IMR-90 (cell line): ENCODE data around the gene OR52I1. TPM values are rescaled to one million over a fixed set of nuclear protein-coding genes. Genes with fewer than 3 reads are reported as not detected.

ENCODE experiments used
- ATAC-seq: fragments of 200-7000 bp; cut with Tn5 transposase; 2 replicates; pipeline ENCODE4 v1.9.1; 2020; ENCODE audit warnings: low read depth, mild to moderate bottlenecking, moderate library complexity
- BruUV-seq: library from RNA; stranded (reverse); fragments of 400-500 nt; replicated peaks from 2 replicates; lab custom pipeline; 2021; lab: Mats Ljungman, UMichigan
- CTCF ChIA-PET: fragments of 300-600 bp; formaldehyde crosslinking; extraction: SDS; loops from one replicate; lab custom pipeline; 2021; ENCODE audit warnings: antibody characterized with exemption; lab: Yijun Ruan, JAX
- POLR2A ChIA-PET: fragments of 300-600 bp; sonication (Branson Sonifier 250); formaldehyde crosslinking; loops from one replicate; lab custom pipeline; 2022; ENCODE audit warnings: antibody characterized with exemption; ENCODE audit not compliant: unreplicated experiment; lab: Charles Lee
- DNase-seq: peaks from one replicate; pipeline ENCODE4 v3.0.0; 2013
- H2AFZ ChIP-seq: replicated peaks from 2 replicates; pipeline ENCODE3; 2013; ENCODE audit warnings: low read length, mild to moderate bottlenecking; ENCODE audit not compliant: poor library complexity
- H2AK5ac ChIP-seq: 2 replicates; pipeline ENCODE4 v1.6.1; 2013; ENCODE audit warnings: low read depth, low read length, inconsistent platforms
- H2AK9ac ChIP-seq: replicated peaks from 2 replicates; pipeline ENCODE3; 2013; ENCODE audit warnings: mild to moderate bottlenecking, low read depth, low read length, moderate library complexity; ENCODE audit not compliant: poor library complexity
- H2BK120ac ChIP-seq: 2 replicates; pipeline ENCODE4 v1.6.1; 2013; ENCODE audit warnings: low read depth, low read length, inconsistent platforms
- H2BK15ac ChIP-seq: 3 replicates; pipeline ENCODE4 v1.6.1; 2013; ENCODE audit warnings: low read depth, low read length, inconsistent platforms
- H2BK20ac ChIP-seq: 2 replicates; pipeline ENCODE4 v1.6.1; 2013; ENCODE audit warnings: low read depth, mild to moderate bottlenecking, inconsistent platforms, low read length, moderate library complexity
- H2BK5ac ChIP-seq: 2 replicates; pipeline ENCODE4 v1.6.1; 2013; ENCODE audit warnings: mild to moderate bottlenecking, low read depth, low read length, inconsistent platforms; ENCODE audit not compliant: poor library complexity, severe bottlenecking
- H3K14ac ChIP-seq: replicated peaks from 2 replicates; pipeline ENCODE4 v1.6.1; 2013; ENCODE audit warnings: low read depth, low read length, inconsistent platforms
- H3K18ac ChIP-seq: 2 replicates; pipeline ENCODE4 v1.6.1; 2013; ENCODE audit warnings: low read depth, low read length, control low read depth
- H3K23ac ChIP-seq: 2 replicates; pipeline ENCODE4 v1.6.1; 2013; ENCODE audit warnings: low read depth, low read length, inconsistent platforms
- H3K27ac ChIP-seq: 2 replicates; pipeline ENCODE4 v1.5.1; 2013; ENCODE audit warnings: mild to moderate bottlenecking, control low read depth, low read length; ENCODE audit not compliant: insufficient read depth
- H3K27me3 ChIP-seq: 2 replicates; pipeline ENCODE4 v1.6.1; 2013; ENCODE audit warnings: low read length; ENCODE audit not compliant: control insufficient read depth, insufficient read depth
- H3K36me3 ChIP-seq: 2 replicates; pipeline ENCODE4 v1.6.1; 2013; ENCODE audit warnings: low read length, mixed read lengths; ENCODE audit not compliant: control insufficient read depth, insufficient read depth
- H3K4ac ChIP-seq: 2 replicates; pipeline ENCODE4 v1.6.1; 2013; ENCODE audit warnings: low read depth, low read length, inconsistent platforms
- H3K4me1 ChIP-seq: 2 replicates; pipeline ENCODE4 v1.6.1; 2013; ENCODE audit warnings: low read length, mixed read lengths; ENCODE audit not compliant: control insufficient read depth, insufficient read depth
- H3K4me2 ChIP-seq: 2 replicates; pipeline ENCODE4 v1.6.1; 2013; ENCODE audit warnings: low read depth, mild to moderate bottlenecking, control low read depth, low read length, moderate library complexity
- H3K4me3 ChIP-seq: 2 replicates; pipeline ENCODE4 v1.5.1; 2013; ENCODE audit warnings: low read depth, mild to moderate bottlenecking, control low read depth, low read length, moderate library complexity; ENCODE audit not compliant: insufficient read depth
- H3K56ac ChIP-seq: 2 replicates; pipeline ENCODE4 v1.6.1; 2013; ENCODE audit warnings: low read length, inconsistent platforms; ENCODE audit not compliant: insufficient read depth; ENCODE audit errors: extremely low read depth
- H3K79me1 ChIP-seq, 2 experiments: 2 replicates each; pipeline ENCODE4 v1.6.1; 2013; ENCODE audit warnings: low read length in 2 of 2, inconsistent platforms in 1 of 2, low read depth in 1 of 2
- H3K9ac ChIP-seq: 2 replicates; pipeline ENCODE4 v1.6.1; 2013; ENCODE audit warnings: low read depth, low read length, control low read depth
- H3K9me1 ChIP-seq: 2 replicates; pipeline ENCODE4 v1.6.1; 2013; ENCODE audit warnings: low read length, inconsistent platforms; ENCODE audit not compliant: insufficient read depth
- H3K9me3 ChIP-seq: 2 replicates; pipeline ENCODE4 v1.6.1; 2013; ENCODE audit warnings: low read length; ENCODE audit not compliant: control insufficient read depth, insufficient read depth
- H4K20me1 ChIP-seq: 2 replicates; pipeline ENCODE4 v1.6.1; 2013; ENCODE audit warnings: low read length, inconsistent platforms; ENCODE audit not compliant: insufficient read depth
- H4K5ac ChIP-seq: 2 replicates; pipeline ENCODE4 v1.6.1; 2013; ENCODE audit warnings: mild to moderate bottlenecking, low read depth, low read length, control low read depth
- H4K8ac ChIP-seq, 2 experiments: 2 replicates each; pipeline ENCODE4 v1.6.1; 2013; ENCODE audit warnings: low read depth in 2 of 2, low read length in 2 of 2, control low read depth in 1 of 2, inconsistent platforms in 1 of 2
- H4K91ac ChIP-seq: 2 replicates; pipeline ENCODE4 v1.6.1; 2013; ENCODE audit warnings: low read depth, low read length, inconsistent platforms; ENCODE audit not compliant: insufficient read depth
- CEBPB ChIP-seq: IDR thresholded peaks from 2 replicates; pipeline ENCODE4 v1.6.1; 2012; ENCODE audit warnings: low read depth, low read length, improper control_type of control experiment
- MAFK ChIP-seq: IDR thresholded peaks from 2 replicates; pipeline ENCODE4 v1.6.1; 2012; ENCODE audit warnings: low read depth, low read length, improper control_type of control experiment
- MAZ ChIP-seq: IDR thresholded peaks from 2 replicates; pipeline ENCODE4 v1.6.1; 2012; ENCODE audit warnings: low read depth, mild to moderate bottlenecking, low read length, improper control_type of control experiment, moderate library complexity, borderline replicate concordance
- MXI1 ChIP-seq: IDR thresholded peaks from 2 replicates; pipeline ENCODE4 v1.6.1; 2012; ENCODE audit warnings: low read depth, mild to moderate bottlenecking, low read length, moderate library complexity, borderline replicate concordance
- NFE2L2 ChIP-seq: fragments of 150-350 bp; IDR thresholded peaks from 2 replicates; pipeline ENCODE4 v1.6.1; 2016; ENCODE audit warnings: low read depth, mild to moderate bottlenecking, low read length
- POLR2A ChIP-seq: IDR thresholded peaks from 2 replicates; pipeline ENCODE4 v1.6.1; 2012; ENCODE audit warnings: mild to moderate bottlenecking, low read depth, low read length
- RAD21 ChIP-seq: IDR thresholded peaks from 2 replicates; pipeline ENCODE4 v1.6.1; 2012; ENCODE audit warnings: low read length, improper control_type of control experiment
- RCOR1 ChIP-seq: IDR thresholded peaks from 2 replicates; pipeline ENCODE4 v1.6.1; 2012; ENCODE audit warnings: mild to moderate bottlenecking, low read length, improper control_type of control experiment; ENCODE audit not compliant: insufficient replicate concordance
- RFX5 ChIP-seq: IDR thresholded peaks from 2 replicates; pipeline ENCODE4 v1.8.0; 2012; ENCODE audit warnings: low read depth, mild to moderate bottlenecking, low read length, moderate library complexity
- WGBS, 2 experiments: methylation state at CpG; one replicate each; pipeline versions ENCODE4 v1.1.5 to v1.1.7; 2013; ENCODE audit warnings: missing lambda C conversion rate in 2 of 2; ENCODE audit not compliant: insufficient read length in 1 of 2; ENCODE audit errors: extremely low coverage in 2 of 2; 5-methylcytosine and 5-hydroxymethylcytosine counted together
- dilution Hi-C: fragments of 300-500 bp; cut with HindIII; formaldehyde crosslinking; loops from one replicate; pipeline ENCODE4 v1.14.3; 2018; ENCODE audit warnings: low sequenced_read_pairs; ENCODE audit not compliant: unreplicated experiment
- in situ Hi-C: fragments of 300-500 bp; cut with MboI; formaldehyde crosslinking; loops from 3 replicates; pipeline ENCODE4 v1.14.3; 2019; ENCODE audit warnings: low sequenced_read_pairs, inconsistent platforms, mixed read lengths
- intact Hi-C: fragments of 100-400 bp; cut with micrococcal nuclease; formaldehyde crosslinking; loops from 2 replicates; pipeline ENCODE4 v1.10.0; 2022
- polyA plus RNA-seq, 3 experiments: library from polyadenylated mRNA; depleted of rRNA; stranded (reverse); fragments of >200 nt; gene quantifications; 2 replicates each; pipeline ENCODE4 v1.2.3, GENCODE V29; 2012; ENCODE audit warnings: low replicate concordance in 1 of 3
- total RNA-seq: library from RNA; depleted of rRNA; stranded (reverse); fragments of >200 nt; gene quantifications from 2 replicates; pipeline ENCODE4 v1.2.3, GENCODE V29; 2012

The OR52I1 gene
- total and polyA plus RNA-seq, 2 of the 4 experiments (the other 2 are of a cell fraction): not detected

GRCh38 chr11:4606231-4607015, 12.6 kb downstream of the OR52I1 start:
- no peak overlapping the region for H3K27ac ChIP-seq
- TF ChIP-seq NFE2L2 (no peak), RFX5 (no peak), MXI1 (no peak), RCOR1 (no peak), RAD21 (no peak), CEBPB (0 out of 2 replicates have a peak, but pooled peaks have one; percentile 2), MAZ (no peak), POLR2A (no peak), MAFK (no peak)

More at GRCh38 chr11:4606231-4607015, 12.6 kb downstream of the OR52I1 start:
- Histone ChIP-seq H3K18ac (no peak overlapping the region), H2BK15ac (no peak overlapping the region), H4K20me1 (no peaks in the 10 kb centered on the region), H4K8ac (no peak overlapping the region), H3K79me1 (peaks cover 0 to 11% of the 10 kb centered on the region in 2 experiments), H3K36me3 (peaks cover 15% of the 10 kb centered on the region), H2AK5ac (no peak overlapping the region), H3K4me1 (peaks cover 7% of the 10 kb centered on the region), H3K4ac (no peak overlapping the region), H3K14ac (no peak overlapping the region), H3K56ac (no peak overlapping the region), H2BK120ac (no peak overlapping the region), H3K23ac (no peak overlapping the region), H3K4me2 (peak overlapping the region; percentile 31; the same call in 1 of the 2 replicates), H2BK5ac (no peak overlapping the region), H2AK9ac (no peak overlapping the region), H3K9me1 (peaks cover 2% of the 10 kb centered on the region; the same call in 1 of the 2 replicates), H3K4me3 (peak overlapping the region; percentile 69; the same call in 1 of the 2 replicates), H3K9me3 (no peaks in the 10 kb centered on the region), H3K27me3 (no peaks in the 10 kb centered on the region), H2BK20ac (no peak overlapping the region), H4K5ac (no peak overlapping the region), H2AFZ (no peak overlapping the region), H3K9ac (no peak overlapping the region), H4K91ac (no peak overlapping the region)
- POLR2A ChIA-PET: no interaction called here
- CTCF ChIA-PET: no interaction called here
- no TSS peak for BruUV-seq
- in situ Hi-C loops: no loop called here
- no CpG with 5 or more reads among the region's 1 CpG for WGBS, 2 experiments
- dilution Hi-C loops: no loop called here
- ATAC-seq: no peak
- peak; percentile 8 for DNase-seq
- intact Hi-C loops: no loop called here
